Measurements from ENCODE around the gene DLGAP1. TPM values are rescaled to one million over a fixed set of nuclear protein-coding genes. Genes with fewer than 3 reads are reported as not detected.

The DLGAP1 gene
- total RNA-seq, 1 experiment from 2014 or later, result 0.07 TPM

- no peak overlapping the region for H3K4me3 ChIP-seq (ENCODE audit: low read depth, low read length)
- H3K9me3 Mint-ChIP-seq (ENCODE audit: unreplicated experiment), result no peaks in the 10 kb centered on the region
- H3K4me1 ChIP-seq, result no peaks in the 10 kb centered on the region
- H3K27me3 ChIP-seq (replicated peaks; ENCODE audit: control insufficient read depth, insufficient read depth, low read length), result no peaks in the 10 kb centered on the region
- intact Hi-C loops (cut with micrococcal nuclease; ENCODE audit: unreplicated experiment), result no loop called here
- TF ChIP-seq CTCF (IDR thresholded peaks at IDR 0.05; ENCODE audit: insufficient read depth in 1 of 2, low read depth in 1 of 2, low read length in 1 of 2, severe bottlenecking in 1 of 2, unreplicated experiment in 1 of 2), result no peak
- DNase-seq, result no peak
- H3K4me3 Mint-ChIP-seq (ENCODE audit: unreplicated experiment), result no peak overlapping the region
- H3K36me3 Mint-ChIP-seq (ENCODE audit: insufficient read depth, unreplicated experiment), result no peaks in the 10 kb centered on the region
- H3K27me3 Mint-ChIP-seq (ENCODE audit: insufficient read depth, unreplicated experiment), result peaks cover 4% of the 10 kb centered on the region
- H3K36me3 ChIP-seq (ENCODE audit: control insufficient read depth, insufficient read depth, low read length), result no peaks in the 10 kb centered on the region
- CTCF ChIA-PET, result no interaction called here
- no TSS peak for BruUV-seq (replicated peaks)
- H3K9me3 ChIP-seq, result no peaks in the 10 kb centered on the region
- H3K4me1 Mint-ChIP-seq (ENCODE audit: low read depth, unreplicated experiment), result no peaks in the 10 kb centered on the region
- H3K27ac Mint-ChIP-seq (ENCODE audit: unreplicated experiment), result no peak overlapping the region
- POLR2A ChIA-PET, result no interaction called here
Measured at GRCh38 chr18:4394700-4395099, 60.4 kb downstream of the DLGAP1 start.

DNA sequence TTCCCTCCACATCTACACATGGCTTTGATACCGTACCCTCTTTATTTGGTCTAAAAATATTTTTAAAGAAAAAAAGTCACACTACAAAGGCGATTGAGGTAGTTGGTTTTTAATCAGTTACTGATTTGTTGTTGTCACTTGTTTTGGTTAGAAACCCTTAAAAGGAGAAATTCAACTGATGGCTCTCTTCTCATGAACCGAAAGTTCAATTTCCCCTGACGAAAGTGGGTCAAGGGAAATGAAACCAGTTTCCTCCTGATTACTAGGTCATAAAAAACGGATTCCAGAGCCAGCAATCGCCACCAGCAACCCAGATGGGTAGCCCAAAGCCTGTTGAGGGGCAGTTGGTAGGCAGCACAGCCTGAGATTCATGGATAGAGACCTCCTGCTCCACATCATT is 63.2 kb downstream of the DLGAP1 start:
- no peak overlapping the region for H3K27ac Mint-ChIP-seq (ENCODE audit: unreplicated experiment)
- no peak for DNase-seq
- TF ChIP-seq CTCF (IDR thresholded peaks at IDR 0.05; ENCODE audit: insufficient read depth in 1 of 2, low read depth in 1 of 2, low read length in 1 of 2, severe bottlenecking in 1 of 2, unreplicated experiment in 1 of 2), result no peak
- ChIA-PET POLR2A (no interaction called here), CTCF (no interaction called here)
- no peaks in the 10 kb centered on the region for H3K9me3 Mint-ChIP-seq (ENCODE audit: unreplicated experiment)
- peaks cover 10% of the 10 kb centered on the region for H3K27me3 Mint-ChIP-seq (ENCODE audit: insufficient read depth, unreplicated experiment)
- H3K27me3 ChIP-seq (replicated peaks; ENCODE audit: control insufficient read depth, insufficient read depth, low read length), result no peaks in the 10 kb centered on the region
- no peaks in the 10 kb centered on the region for H3K9me3 ChIP-seq
- H3K36me3 Mint-ChIP-seq (ENCODE audit: insufficient read depth, unreplicated experiment), result no peaks in the 10 kb centered on the region
- H3K4me1 ChIP-seq, result no peaks in the 10 kb centered on the region
- intact Hi-C loops (cut with micrococcal nuclease; ENCODE audit: unreplicated experiment), result no loop called here
- no peak overlapping the region for H3K4me3 Mint-ChIP-seq (ENCODE audit: unreplicated experiment)
- no peaks in the 10 kb centered on the region for H3K4me1 Mint-ChIP-seq (ENCODE audit: low read depth, unreplicated experiment)
- H3K36me3 ChIP-seq (ENCODE audit: control insufficient read depth, insufficient read depth, low read length), result no peaks in the 10 kb centered on the region
- no TSS peak for BruUV-seq (replicated peaks)
- H3K4me3 ChIP-seq (ENCODE audit: low read depth, low read length), result no peak overlapping the region

DNA sequence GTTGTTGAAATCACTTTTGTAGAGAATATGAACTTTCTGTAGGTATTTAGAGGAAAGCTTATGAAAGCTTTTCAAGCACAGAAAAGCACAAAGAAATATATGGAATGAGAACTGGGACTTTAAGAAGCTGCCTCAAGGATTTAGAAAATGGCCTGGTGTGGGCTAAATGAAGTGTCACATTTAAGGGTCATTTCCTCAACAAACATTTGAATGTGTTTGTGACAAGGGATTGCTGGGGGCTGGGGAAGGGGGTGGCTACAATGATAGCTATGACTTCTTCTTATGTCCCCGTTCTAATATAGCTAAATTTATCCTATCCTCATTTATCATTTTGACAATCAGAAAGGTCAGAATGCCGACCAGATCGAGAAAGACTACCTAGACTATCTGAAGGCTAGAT is 69.2 kb downstream of the DLGAP1 start:
- Mint-ChIP-seq H3K4me3 (ENCODE audit: unreplicated experiment) (no peak overlapping the region), H3K36me3 (ENCODE audit: insufficient read depth, unreplicated experiment) (no peaks in the 10 kb centered on the region), H3K27me3 (ENCODE audit: insufficient read depth, unreplicated experiment) (peaks cover 12% of the 10 kb centered on the region), H3K27ac (ENCODE audit: unreplicated experiment) (no peak overlapping the region), H3K9me3 (ENCODE audit: unreplicated experiment) (no peaks in the 10 kb centered on the region), H3K4me1 (ENCODE audit: low read depth, unreplicated experiment) (no peaks in the 10 kb centered on the region)
- Histone ChIP-seq H3K4me3 (ENCODE audit: low read depth, low read length) (no peak overlapping the region), H3K27me3 (replicated peaks; ENCODE audit: control insufficient read depth, insufficient read depth, low read length) (no peaks in the 10 kb centered on the region), H3K4me1 (no peaks in the 10 kb centered on the region), H3K36me3 (ENCODE audit: control insufficient read depth, insufficient read depth, low read length) (no peaks in the 10 kb centered on the region), H3K9me3 (no peaks in the 10 kb centered on the region)
- ChIA-PET CTCF (no interaction called here), POLR2A (no interaction called here)
- intact Hi-C loops (cut with micrococcal nuclease; ENCODE audit: unreplicated experiment), result no loop called here
- TF ChIP-seq CTCF (IDR thresholded peaks at IDR 0.05; ENCODE audit: insufficient read depth in 1 of 2, low read depth in 1 of 2, low read length in 1 of 2, severe bottlenecking in 1 of 2, unreplicated experiment in 1 of 2), result no peak
- no peak for DNase-seq
- no TSS peak for BruUV-seq (replicated peaks)

Data from Caco-2 (cell line).